ENCODE data around the gene MPRIP.

DNA sequence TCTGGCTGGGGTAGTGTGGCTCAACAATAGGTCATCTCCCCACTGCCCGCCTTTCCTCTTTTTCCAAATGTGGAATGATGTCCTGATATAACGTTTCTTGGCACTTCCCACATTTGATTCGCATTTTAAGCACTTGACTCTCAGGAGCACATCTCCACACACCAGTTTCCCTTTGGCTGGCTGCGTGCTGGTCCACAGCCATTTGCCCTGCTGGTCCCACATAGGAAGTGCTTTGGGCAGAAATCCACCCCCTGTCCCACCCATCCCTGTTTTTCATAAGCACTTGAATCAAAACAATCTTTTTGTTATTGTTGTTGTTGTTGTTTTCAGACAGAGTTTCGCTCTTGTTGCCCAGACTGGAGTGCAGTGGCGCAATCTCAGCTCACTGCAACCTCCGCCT, 46.3 kb upstream of the MPRIP start:
- TF ChIP-seq POLR2AphosphoS5 (IDR thresholded peaks at IDR 0.05) (no peak), POLR2A (IDR thresholded peaks at IDR 0.05) (no peak), EP300 (IDR thresholded peaks at IDR 0.05) (no peak)
- TF ChIP-seq, protein P1, sequence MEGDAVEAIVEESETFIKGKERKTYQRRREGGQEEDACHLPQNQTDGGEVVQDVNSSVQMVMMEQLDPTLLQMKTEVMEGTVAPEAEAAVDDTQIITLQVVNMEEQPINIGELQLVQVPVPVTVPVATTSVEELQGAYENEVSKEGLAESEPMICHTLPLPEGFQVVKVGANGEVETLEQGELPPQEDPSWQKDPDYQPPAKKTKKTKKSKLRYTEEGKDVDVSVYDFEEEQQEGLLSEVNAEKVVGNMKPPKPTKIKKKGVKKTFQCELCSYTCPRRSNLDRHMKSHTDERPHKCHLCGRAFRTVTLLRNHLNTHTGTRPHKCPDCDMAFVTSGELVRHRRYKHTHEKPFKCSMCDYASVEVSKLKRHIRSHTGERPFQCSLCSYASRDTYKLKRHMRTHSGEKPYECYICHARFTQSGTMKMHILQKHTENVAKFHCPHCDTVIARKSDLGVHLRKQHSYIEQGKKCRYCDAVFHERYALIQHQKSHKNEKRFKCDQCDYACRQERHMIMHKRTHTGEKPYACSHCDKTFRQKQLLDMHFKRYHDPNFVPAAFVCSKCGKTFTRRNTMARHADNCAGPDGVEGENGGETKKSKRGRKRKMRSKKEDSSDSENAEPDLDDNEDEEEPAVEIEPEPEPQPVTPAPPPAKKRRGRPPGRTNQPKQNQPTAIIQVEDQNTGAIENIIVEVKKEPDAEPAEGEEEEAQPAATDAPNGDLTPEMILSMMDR (IDR thresholded peaks at IDR 0.05): no peak
